HEK293T (cell line): ENCODE data around the gene ITIH1.

Experiments
- BHLHE40 ChIP-seq: fragments of 450-650 bp; IDR thresholded peaks from 2 replicates; pipeline ENCODE4 v1.6.1; 2016; ENCODE audit warnings: mild to moderate bottlenecking, moderate library complexity, borderline replicate concordance
- ELF4 ChIP-seq: fragments of 450-650 bp; IDR thresholded peaks from 2 replicates; pipeline ENCODE4 v1.6.1; 2017; ENCODE audit warnings: antibody characterized with exemption
- FOXM1 ChIP-seq: fragments of 450-650 bp; IDR thresholded peaks from 2 replicates; pipeline ENCODE4 v1.6.1; 2017; ENCODE audit warnings: mild to moderate bottlenecking, borderline replicate concordance
- HDGF ChIP-seq: fragments of 450-650 bp; IDR thresholded peaks from 2 replicates; pipeline ENCODE4 v1.6.1; 2017; ENCODE audit warnings: antibody characterized with exemption, borderline replicate concordance
- L3MBTL2 ChIP-seq: fragments of 450-650 bp; conservative IDR thresholded peaks from 2 replicates; pipeline ENCODE4 v1.6.1; 2016; ENCODE audit warnings: mild to moderate bottlenecking
- PKNOX1 ChIP-seq: fragments of 450-650 bp; IDR thresholded peaks from 2 replicates; pipeline ENCODE4 v1.6.1; 2016
- SP1 ChIP-seq: fragments of 450-650 bp; IDR thresholded peaks from 2 replicates; pipeline ENCODE4 v1.6.1; 2017
- ZNF384 ChIP-seq: fragments of 450-650 bp; IDR thresholded peaks from 2 replicates; pipeline ENCODE4 v1.6.1; 2016

DNA sequence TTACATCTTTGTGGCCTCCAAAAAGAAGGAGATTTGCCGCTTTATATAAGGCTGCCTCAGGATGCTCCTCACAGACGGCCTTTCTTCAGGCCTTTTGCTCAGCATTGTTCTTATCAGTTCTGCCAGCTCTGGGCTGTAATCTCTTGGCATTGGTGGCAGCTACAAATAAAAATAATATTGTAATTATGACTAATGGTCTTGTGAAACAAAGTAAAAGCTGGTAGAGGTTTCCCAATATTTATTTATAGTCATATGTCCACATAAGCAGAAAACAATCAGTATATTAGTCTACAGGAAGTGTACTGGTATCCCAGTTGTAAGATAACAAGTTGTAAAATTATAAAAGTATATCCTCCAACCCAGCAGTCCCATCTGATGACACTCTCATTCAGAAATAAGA is 13.9 kb upstream of the ITIH1 start:
- TF ChIP-seq PKNOX1 (no peak), ELF4 (no peak), FOXM1 (no peak), SP1 (no peak), HDGF (no peak), BHLHE40 (no peak), L3MBTL2 (no peak), ZNF384 (no peak)
